ENCODE measurements around the gene NIM1K. TPM values are rescaled to one million over a fixed set of nuclear protein-coding genes. Genes with fewer than 3 reads are reported as not detected.

NIM1K gene
- polyA plus RNA-seq, 1 donor from 2014 or later = not detected

DNA sequence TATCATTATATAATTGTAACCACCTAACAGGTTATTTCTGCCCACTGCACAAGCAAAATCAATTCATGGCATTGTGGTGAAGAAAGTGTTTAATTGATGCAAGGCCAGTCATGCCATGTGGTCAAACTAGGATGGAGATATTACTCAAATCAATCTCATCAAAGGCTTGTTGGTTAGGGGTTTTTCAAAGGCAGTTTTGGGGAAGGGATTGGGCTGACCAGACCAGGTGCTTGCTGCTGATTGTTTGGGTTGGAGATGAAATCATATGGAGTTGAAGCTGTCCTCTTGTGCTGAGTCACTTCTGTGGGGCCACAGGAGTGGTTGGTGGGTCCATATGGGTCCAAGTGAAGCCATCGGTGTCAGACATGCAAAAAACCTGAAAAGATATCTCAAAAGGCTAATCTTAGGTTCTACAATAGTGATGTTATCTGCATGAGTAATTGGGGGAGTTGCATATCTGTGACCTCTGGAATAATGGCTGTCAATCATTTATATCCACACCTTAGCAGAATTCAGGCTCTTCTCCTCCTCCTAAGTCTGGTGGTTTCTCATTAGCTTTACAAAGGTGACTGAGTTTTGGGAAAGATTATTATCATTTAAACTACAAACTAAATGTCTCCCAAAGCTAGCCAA is 76.3 kb downstream of the NIM1K start:
- peaks cover 4% of the 10 kb centered on the region for H3K36me3 Mint-ChIP-seq
- H3K4me3 Mint-ChIP-seq = no peak overlapping the region
- H3K9me3 Mint-ChIP-seq = peaks cover 4 to 18% (median 9%) of the 10 kb centered on the region in 3 donors
- H3K27ac Mint-ChIP-seq = no peak overlapping the region
- H3K27me3 Mint-ChIP-seq = peaks cover 30% of the 10 kb centered on the region
- H3K4me1 Mint-ChIP-seq = peaks cover 0 to 2% (median 0%) of the 10 kb centered on the region in 3 donors

DNA sequence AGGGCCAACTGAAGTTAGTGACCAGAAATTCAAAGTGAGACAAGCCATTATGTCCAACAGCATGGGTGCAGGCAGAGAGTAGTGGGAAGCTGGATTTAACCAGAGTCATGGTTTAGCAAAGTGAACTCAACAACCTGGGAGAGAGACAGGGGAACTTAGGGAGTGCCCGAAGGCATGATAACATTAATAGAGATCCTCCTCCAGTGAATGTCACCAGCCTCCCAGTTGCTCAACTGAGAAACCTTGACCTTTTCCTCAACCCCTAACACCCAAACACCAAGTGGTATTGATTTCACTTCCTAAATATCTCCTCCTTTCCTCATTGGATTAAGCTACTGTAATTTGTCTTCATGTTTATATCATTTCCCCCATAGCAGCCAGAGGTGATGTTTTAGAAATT is 78.6 kb downstream of the NIM1K start:
- Mint-ChIP-seq H3K4me3 (no peak overlapping the region), H3K4me1 (peaks cover 0 to 2% (median 0%) of the 10 kb centered on the region in 3 donors), H3K36me3 (peaks cover 2% of the 10 kb centered on the region), H3K27me3 (peaks cover 26% of the 10 kb centered on the region), H3K27ac (no peak overlapping the region), H3K9me3 (peaks cover 4 to 15% (median 9%) of the 10 kb centered on the region in 3 donors)

GRCh38 chr5:43273552-43273951 is 81.5 kb downstream of the NIM1K start:
- H3K4me1 Mint-ChIP-seq = no peaks in the 10 kb centered on the region
- H3K36me3 Mint-ChIP-seq = peaks cover 2% of the 10 kb centered on the region
- peaks cover 11% of the 10 kb centered on the region for H3K27me3 Mint-ChIP-seq
- H3K9me3 Mint-ChIP-seq = peaks cover 0 to 5% (median 2%) of the 10 kb centered on the region in 3 donors
- no peak overlapping the region for H3K27ac Mint-ChIP-seq
- H3K4me3 Mint-ChIP-seq = no peak overlapping the region

GRCh38 chr5:43274435-43275114 is 82.5 kb downstream of the NIM1K start:
- H3K4me1 Mint-ChIP-seq = no peaks in the 10 kb centered on the region
- H3K9me3 Mint-ChIP-seq = peaks cover 0 to 5% (median 0%) of the 10 kb centered on the region in 3 donors
- no peak overlapping the region for H3K4me3 Mint-ChIP-seq
- H3K36me3 Mint-ChIP-seq = peaks cover 4% of the 10 kb centered on the region
- H3K27ac Mint-ChIP-seq = no peak overlapping the region
- peaks cover 10% of the 10 kb centered on the region for H3K27me3 Mint-ChIP-seq

GRCh38 chr5:43275391-43275790 is 83.4 kb downstream of the NIM1K start:
- H3K4me1 Mint-ChIP-seq = no peaks in the 10 kb centered on the region
- H3K27me3 Mint-ChIP-seq = peaks cover 10% of the 10 kb centered on the region
- H3K9me3 Mint-ChIP-seq = no peaks in the 10 kb centered on the region
- H3K36me3 Mint-ChIP-seq = peaks cover 4% of the 10 kb centered on the region
- no peak overlapping the region for H3K4me3 Mint-ChIP-seq
- no peak overlapping the region for H3K27ac Mint-ChIP-seq

DNA sequence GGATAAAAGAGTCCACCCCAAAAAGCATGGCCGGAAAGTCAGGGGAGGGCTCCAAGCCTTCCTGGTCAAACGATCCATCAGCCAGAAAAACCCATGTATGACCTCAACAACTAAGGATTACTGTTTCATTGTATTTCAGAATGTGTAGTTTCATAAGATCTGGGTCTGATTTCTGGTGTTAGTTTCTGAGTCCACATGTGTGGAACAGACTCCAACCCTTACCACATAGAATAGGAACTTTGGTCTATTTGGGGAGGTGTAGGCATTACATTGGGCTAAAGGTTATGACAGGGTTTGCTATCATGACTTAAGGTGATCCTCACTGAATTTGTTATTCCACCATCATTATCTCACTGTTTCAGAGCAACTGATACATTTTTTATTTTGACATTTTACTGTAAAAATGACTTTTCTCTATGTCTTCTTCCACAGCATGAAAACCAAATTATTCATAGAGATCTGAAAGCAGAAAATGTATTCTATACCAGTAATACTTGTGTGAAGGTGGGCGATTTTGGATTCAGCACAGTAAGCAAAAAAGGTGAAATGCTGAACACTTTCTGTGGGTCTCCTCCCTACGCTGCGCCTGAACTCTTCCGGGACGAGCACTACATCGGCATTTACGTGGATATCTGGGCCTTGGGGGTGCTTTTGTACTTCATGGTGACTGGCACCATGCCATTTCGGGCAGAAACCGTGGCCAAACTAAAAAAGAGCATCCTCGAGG is 87.7 kb downstream of the NIM1K start:
- Mint-ChIP-seq H3K4me3 (no peak overlapping the region), H3K36me3 (peaks cover 4% of the 10 kb centered on the region), H3K27ac (peak overlapping the region in 1 of 3 donors; percentile 18), H3K27me3 (no peaks in the 10 kb centered on the region), H3K4me1 (no peaks in the 10 kb centered on the region), H3K9me3 (no peaks in the 10 kb centered on the region)

- H3K9me3 Mint-ChIP-seq = no peaks in the 10 kb centered on the region
- no peak overlapping the region for H3K27ac Mint-ChIP-seq
- H3K27me3 Mint-ChIP-seq = no peaks in the 10 kb centered on the region
- no peak overlapping the region for H3K4me3 Mint-ChIP-seq
- H3K4me1 Mint-ChIP-seq = no peaks in the 10 kb centered on the region
- peaks cover 6% of the 10 kb centered on the region for H3K36me3 Mint-ChIP-seq
These were observed 90.0 kb downstream of the NIM1K start for GRCh38 chr5:43281840-43282658.

- no peak overlapping the region for H3K27ac Mint-ChIP-seq
- no peaks in the 10 kb centered on the region for H3K27me3 Mint-ChIP-seq
- no peak overlapping the region for H3K4me3 Mint-ChIP-seq
- H3K9me3 Mint-ChIP-seq = no peaks in the 10 kb centered on the region
- H3K4me1 Mint-ChIP-seq = no peaks in the 10 kb centered on the region
- H3K36me3 Mint-ChIP-seq = peaks cover 8% of the 10 kb centered on the region
These were observed 94.6 kb downstream of the NIM1K start for GRCh38 chr5:43286623-43287022.

DNA sequence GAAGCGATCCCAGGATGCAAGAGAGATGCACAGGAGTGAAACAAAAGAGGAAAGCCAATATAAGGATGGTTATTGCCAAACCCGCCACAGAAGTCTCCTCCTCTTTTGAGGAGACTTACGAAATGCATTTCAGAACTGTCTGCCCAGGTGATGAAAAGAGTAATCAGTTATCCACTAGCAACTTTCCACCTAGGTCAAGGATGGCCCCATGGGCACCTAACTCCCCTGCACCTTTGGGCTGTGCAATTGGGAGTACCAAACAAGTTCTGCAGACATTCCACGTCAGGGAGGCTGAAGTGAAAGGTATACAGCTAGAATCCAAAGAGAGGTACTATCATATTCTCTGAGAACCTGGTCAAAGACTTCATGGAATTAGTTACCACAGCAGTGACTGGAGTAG is 95.5 kb downstream of the NIM1K start:
- no peaks in the 10 kb centered on the region for H3K4me1 Mint-ChIP-seq
- H3K4me3 Mint-ChIP-seq = no peak overlapping the region
- no peak overlapping the region for H3K27ac Mint-ChIP-seq
- H3K9me3 Mint-ChIP-seq = no peaks in the 10 kb centered on the region
- H3K27me3 Mint-ChIP-seq = no peaks in the 10 kb centered on the region
- peaks cover 8% of the 10 kb centered on the region for H3K36me3 Mint-ChIP-seq

- Mint-ChIP-seq H3K27me3 (no peaks in the 10 kb centered on the region), H3K4me1 (no peaks in the 10 kb centered on the region), H3K27ac (no peak overlapping the region), H3K4me3 (no peak overlapping the region), H3K9me3 (no peaks in the 10 kb centered on the region), H3K36me3 (peaks cover 8% of the 10 kb centered on the region)
These were observed 96.3 kb downstream of the NIM1K start for GRCh38 chr5:43288269-43288831.

DNA sequence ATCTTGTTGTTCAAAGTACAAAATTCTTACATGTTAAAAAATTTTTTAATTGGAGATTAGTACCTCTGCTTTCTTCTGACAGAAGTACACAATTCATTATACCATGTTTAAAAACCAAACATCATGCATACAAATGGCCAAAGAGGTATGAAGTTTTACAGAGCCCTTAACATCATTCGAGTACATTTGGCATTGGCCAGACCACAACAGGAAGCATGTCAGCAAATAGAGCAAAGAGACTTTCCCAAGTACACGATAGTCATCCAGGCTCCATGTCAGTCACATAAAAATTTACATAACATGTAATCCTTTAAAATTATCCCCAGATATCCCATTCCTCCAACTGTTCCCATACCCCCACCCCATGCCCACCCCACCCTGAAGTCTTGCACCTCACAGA is 98.7 kb downstream of the NIM1K start:
- H3K27me3 Mint-ChIP-seq = no peaks in the 10 kb centered on the region
- H3K4me1 Mint-ChIP-seq = no peaks in the 10 kb centered on the region
- no peak overlapping the region for H3K27ac Mint-ChIP-seq
- H3K9me3 Mint-ChIP-seq = no peaks in the 10 kb centered on the region
- H3K36me3 Mint-ChIP-seq = peaks cover 10% of the 10 kb centered on the region
- H3K4me3 Mint-ChIP-seq = no peak overlapping the region

- H3K27ac Mint-ChIP-seq = no peak overlapping the region
- H3K36me3 Mint-ChIP-seq = peaks cover 10% of the 10 kb centered on the region
- H3K4me1 Mint-ChIP-seq = no peaks in the 10 kb centered on the region
- no peak overlapping the region for H3K4me3 Mint-ChIP-seq
- H3K9me3 Mint-ChIP-seq = no peaks in the 10 kb centered on the region
- no peaks in the 10 kb centered on the region for H3K27me3 Mint-ChIP-seq
These were observed 102.2 kb downstream of the NIM1K start for GRCh38 chr5:43294226-43294625.

DNA sequence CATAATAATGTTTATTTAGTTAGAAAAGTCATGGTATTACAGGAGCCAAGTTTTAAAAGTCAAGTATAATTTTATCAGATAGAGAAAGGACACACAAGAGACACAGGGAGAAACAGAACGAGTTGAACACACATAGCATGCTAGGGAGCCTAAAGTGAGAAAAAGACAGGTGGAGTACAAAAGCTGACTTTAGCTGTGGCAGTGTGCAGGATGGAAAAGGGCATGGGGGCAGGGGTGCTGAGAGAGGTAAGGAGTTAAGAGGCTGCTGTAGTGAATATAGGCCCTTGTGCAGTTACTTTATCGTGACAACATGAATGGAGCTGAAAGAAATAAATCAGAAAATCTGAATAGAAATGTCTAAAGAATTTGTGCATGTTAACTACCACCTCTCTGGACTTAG is 103.2 kb downstream of the NIM1K start:
- H3K4me1 Mint-ChIP-seq = no peaks in the 10 kb centered on the region
- H3K36me3 Mint-ChIP-seq = peaks cover 8% of the 10 kb centered on the region
- H3K27ac Mint-ChIP-seq = no peak overlapping the region
- no peak overlapping the region for H3K4me3 Mint-ChIP-seq
- no peaks in the 10 kb centered on the region for H3K9me3 Mint-ChIP-seq
- no peaks in the 10 kb centered on the region for H3K27me3 Mint-ChIP-seq

- Mint-ChIP-seq H3K4me1 (peaks cover 0 to 8% (median under 1%) of the 10 kb centered on the region in 3 donors), H3K27ac (no peak overlapping the region), H3K4me3 (no peak overlapping the region), H3K27me3 (no peaks in the 10 kb centered on the region), H3K9me3 (no peaks in the 10 kb centered on the region), H3K36me3 (peaks cover 14% of the 10 kb centered on the region)
These were observed 104.8 kb downstream of the NIM1K start for GRCh38 chr5:43296835-43297234.

All from IgD-negative memory B cell (primary cell).